ENCODE results near the gene PLCB4.

Gene PLCB4

DNA sequence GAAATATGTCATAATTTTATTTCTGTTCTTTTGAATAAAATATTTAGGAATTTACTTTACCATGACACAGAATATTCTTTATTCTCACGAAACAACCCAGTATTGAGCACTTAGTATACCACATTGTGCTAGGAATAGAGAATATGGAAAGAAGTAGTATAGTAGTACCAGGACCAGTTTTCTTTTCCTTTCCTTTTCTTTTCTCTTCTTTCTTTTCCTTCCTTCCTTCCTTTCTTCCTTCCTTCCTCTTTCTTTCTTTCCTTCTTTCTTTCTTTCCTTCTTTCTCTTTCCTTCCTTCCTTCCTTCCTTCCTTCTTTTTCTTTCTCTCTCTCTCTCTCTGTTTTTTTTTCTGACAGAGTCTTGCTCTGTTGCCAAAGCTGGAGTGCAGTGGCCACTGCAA is 7.5 kb upstream of the PLCB4 start:
- no peak for DNase-seq (ENCODE audit: low read depth)

GRCh38 chr20:9062066-9062465 is 6.8 kb upstream of the PLCB4 start:
- no peak for DNase-seq (ENCODE audit: low read depth)

GRCh38 chr20:9066191-9066590 is 2.7 kb upstream of the PLCB4 start:
- no peak for DNase-seq (ENCODE audit: low read depth)

DNA sequence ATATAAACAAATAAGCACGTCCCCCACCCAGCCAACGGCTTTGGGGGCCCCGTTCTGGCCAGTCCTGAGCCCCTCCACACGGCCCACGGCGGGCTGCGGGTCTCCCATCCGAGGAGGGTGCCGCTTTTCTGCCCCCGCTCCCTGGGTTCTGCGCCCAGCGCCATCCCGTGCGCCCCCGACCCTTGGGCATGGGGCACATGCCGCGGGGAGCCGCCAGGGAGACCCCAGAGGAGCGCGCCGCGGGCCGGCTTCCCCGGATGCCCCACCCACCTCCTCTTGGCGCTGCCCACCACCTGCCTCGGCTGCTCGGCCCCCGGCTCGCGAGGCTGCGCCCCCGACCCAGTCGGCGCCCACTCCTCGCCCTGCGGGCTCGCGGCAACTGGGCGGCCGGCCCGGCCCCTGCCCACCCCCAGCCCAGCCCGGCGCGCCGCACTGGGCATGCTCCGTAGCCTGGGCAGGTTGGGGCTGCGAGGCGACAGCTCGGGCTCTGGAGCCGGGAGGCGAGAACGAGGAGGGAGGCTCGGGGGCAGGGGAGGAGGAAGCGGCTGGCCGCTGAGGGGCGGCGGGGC is 570 bp upstream of the PLCB4 start:
- no peak for DNase-seq (ENCODE audit: low read depth)

DNA sequence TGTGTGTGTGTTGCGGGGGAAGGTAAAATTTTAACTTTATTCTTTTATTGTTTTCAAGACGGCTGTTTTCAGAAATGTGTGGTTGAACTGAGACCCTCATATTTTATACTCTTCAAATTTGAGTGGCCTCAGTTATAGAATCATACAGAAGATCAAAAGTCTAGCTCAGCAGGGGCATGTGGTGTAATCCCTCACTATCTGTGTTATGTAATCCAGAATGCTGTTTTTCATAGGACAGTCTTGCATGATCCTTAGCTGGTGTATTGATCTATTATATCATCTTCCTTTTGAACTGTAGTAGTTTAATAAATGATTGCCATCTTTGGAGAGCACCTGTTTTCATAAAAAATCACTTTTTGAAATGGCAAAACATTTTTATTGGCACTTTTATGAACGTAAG is 1.4 kb downstream of the PLCB4 start:
- DNase-seq (ENCODE audit: low read depth): no peak

DNA sequence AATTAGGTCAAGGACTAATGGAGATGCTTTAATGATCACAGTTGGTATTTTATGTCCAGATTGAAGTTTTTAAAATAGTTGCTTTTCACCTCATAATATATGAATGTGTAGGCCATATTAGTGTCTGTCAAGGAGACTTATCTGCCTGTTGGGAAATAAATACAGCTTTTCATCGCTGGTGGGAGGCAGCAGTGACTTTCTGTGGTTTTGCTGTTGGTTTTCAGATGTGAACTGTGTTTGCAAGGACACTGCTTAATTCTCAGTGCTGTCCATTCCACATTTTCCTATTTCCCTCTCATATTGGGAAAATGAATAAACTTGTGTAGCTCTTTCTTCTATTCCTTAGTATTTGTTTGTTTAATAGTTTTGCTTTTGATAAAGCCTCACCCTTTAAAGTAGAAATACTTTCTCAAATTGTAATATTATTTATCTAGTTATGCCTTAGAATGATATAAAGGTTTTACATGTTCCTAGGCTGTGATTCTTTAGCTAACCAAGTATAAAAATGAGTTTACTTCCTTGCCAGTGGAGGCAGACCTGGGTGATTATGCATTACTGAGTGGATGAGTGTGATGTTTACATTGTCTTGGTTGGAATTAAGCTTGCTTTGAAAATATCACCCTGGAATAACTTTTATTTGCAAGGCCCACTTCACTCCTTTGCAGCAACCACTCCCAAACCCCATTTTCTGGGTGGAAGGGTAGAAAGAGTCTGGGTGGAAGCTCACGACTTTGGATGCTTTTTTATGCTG is 3.3 kb downstream of the PLCB4 start:
- DNase-seq (ENCODE audit: low read depth): no peak

GRCh38 chr20:9072861-9073500 is 4.1 kb downstream of the PLCB4 start:
- no peak for DNase-seq (ENCODE audit: low read depth)

- DNase-seq (ENCODE audit: low read depth): no peak
Measured at GRCh38 chr20:9075264-9076095, 6.6 kb downstream of the PLCB4 start.

DNA sequence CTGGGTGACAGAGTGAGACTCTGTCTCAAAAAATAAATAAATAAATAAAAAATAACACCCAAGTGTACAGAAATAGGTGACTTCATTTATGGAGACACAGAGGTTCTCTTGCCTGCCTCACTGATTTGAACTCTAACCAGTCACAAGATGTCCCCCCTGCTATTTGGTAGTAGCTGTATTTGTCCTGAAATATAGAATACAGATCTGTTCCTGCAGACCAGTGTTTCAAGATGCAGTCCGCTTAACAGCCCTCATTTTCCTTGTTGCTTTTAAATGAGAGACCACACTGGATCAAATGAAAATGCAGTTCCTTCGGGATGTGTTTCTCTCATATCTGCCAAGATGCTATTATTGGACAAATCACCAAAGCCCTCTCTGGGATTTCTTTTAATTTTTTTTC is 7.6 kb downstream of the PLCB4 start:
- DNase-seq (ENCODE audit: low read depth): no peak

- no peak for DNase-seq (ENCODE audit: low read depth)
Measured at GRCh38 chr20:9078826-9079731, 10.2 kb downstream of the PLCB4 start.

- no peak for DNase-seq (ENCODE audit: low read depth)
Measured at GRCh38 chr20:9081423-9081966, 12.6 kb downstream of the PLCB4 start.

DNA sequence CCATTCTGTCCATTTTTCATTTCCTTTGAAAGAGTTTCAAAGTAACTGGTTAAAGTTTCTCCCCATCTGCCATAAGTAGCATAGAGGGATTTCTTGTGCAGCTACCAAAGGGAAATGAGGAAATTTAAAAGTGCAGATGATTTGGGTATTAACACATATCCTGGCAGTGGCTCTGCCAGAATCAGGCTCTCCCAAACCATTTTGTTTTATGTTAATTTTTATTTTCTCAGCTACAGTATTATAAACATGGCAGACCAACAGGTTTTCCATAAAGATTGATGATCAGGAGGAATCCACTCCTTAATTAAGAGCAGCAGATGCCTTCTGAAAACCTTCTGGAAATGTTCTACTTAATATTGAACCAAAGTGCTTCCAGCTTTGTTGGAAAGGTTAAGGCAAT is 13.9 kb downstream of the PLCB4 start:
- DNase-seq (ENCODE audit: low read depth): no peak

DNA sequence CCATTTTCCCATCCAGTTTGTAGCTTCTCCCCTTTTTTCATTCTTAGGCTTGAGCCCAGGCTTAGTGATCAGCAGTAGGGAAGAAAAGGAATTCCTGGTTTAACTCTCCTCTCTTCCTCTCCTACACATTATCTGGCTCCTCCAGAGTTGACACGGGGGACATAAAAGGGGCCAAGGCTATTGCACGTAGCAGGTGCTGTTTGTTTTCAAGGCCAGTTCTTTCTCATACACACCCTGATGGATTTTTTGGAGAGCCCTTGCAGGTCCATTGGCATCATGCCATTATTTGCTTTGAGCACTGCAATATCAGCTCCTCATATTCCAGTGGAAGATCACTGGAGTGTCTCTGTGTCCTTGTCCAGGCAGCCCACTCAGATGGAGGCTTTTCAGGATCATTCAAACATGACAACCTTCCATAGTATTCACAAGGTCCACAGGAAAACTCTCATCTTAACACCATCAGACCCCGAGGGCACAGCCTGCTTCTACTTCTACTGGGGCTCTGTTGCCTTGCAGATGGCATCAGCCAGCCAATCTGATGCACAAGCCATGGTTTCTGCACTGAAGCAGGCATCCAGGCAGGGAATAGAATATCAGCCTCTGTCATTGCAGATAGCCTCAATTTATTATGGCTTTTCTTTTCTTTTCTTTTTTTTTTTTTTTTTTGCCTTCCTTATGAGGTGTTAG is 18.8 kb downstream of the PLCB4 start:
- no peak for DNase-seq (ENCODE audit: low read depth)

DNA sequence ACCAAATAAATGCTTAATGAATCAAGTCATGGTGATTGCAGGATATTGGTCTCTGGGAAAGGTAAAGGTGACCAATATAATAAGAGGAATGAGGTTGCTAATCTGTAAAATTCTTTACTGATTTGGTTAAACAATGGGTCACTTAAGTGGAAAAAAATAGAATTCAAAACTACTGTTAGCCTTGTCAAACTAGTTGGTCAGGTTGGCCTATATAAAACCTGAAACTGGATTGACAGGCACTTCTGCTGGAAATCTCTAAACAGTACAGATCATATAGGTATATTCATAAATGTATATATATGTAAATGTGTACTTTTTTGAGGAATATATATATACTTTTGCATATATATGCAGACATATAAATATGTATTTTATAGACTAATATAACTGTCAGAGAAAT is 19.7 kb downstream of the PLCB4 start:
- DNase-seq (ENCODE audit: low read depth): no peak

DNA sequence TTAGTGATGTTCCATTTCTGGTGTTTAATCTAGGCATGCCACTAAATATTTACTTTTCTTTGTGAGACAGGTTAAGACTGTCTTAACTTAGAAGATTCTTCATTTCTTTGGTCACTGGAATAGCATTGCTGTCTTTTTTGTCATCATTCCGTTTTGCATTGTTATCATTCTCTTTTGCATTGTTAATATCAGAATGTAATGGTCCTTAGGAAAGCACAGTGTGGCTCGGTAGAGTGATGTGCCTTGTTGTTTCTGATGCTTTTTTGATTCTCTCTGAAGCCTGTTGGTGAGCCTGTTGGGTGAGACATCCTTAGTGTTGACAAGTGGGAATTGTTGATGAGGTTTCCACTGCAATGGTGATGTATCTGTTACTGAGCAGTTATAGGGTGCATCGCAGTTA is 23.2 kb downstream of the PLCB4 start:
- DNase-seq (ENCODE audit: low read depth): no peak

DNA sequence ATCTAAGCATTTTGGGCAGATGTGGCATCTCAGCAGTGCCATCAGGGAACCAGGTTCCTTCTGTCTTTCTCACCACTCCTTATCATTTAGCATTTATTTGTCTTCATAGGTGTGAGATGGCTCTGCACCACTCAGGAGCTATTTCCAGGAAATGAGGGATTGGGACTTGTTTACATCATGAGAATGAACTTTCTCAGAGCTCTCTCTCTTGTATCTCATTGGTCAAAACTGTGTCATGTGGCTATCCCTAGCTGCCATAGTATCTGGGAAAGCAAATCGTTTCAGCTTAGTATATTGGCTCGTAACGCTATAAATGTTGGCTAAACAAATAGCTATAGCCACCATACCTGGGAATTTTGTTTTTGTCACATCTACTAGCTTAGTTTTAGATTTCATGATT is 23.8 kb downstream of the PLCB4 start:
- no peak for DNase-seq (ENCODE audit: low read depth)

GRCh38 chr20:9093218-9093957 is 24.5 kb downstream of the PLCB4 start:
- no peak for DNase-seq (ENCODE audit: low read depth)

GRCh38 chr20:9099372-9099771 is 30.5 kb downstream of the PLCB4 start:
- DNase-seq (ENCODE audit: low read depth): no peak

GRCh38 chr20:9100691-9101090 is 31.8 kb downstream of the PLCB4 start:
- no peak for DNase-seq (ENCODE audit: low read depth)

DNA sequence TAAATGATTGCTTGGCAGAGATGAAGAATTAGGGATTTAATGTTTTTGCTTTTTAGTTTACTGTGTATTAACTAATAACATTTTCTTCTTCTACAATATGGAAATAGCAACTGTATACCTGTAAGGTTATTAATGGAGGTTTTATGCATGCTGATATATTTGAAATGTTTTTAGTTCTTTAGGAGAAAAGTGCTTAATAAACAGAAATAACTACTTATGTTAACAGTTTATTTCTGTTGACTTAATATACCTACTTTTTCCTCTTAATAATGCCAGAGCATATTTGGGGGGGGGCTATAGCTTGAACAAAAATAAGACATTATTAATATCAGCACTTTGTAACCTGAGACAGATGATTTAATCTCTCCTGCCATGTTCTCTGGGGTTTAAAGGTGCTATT is 33.6 kb downstream of the PLCB4 start:
- no peak for DNase-seq (ENCODE audit: low read depth)

All from T follicular helper cell (primary cell).